Middle frontal gyrus (tissue), 1 donor: ENCODE results near the gene ABCG1.

Experiments used
- DNase-seq: peaks from one replicate; pipeline ENCODE4 v3.0.0-alpha.2; 2015; ENCODE audit warnings: low spot score; ENCODE audit errors: extremely low spot score

ABCG1 gene

DNA sequence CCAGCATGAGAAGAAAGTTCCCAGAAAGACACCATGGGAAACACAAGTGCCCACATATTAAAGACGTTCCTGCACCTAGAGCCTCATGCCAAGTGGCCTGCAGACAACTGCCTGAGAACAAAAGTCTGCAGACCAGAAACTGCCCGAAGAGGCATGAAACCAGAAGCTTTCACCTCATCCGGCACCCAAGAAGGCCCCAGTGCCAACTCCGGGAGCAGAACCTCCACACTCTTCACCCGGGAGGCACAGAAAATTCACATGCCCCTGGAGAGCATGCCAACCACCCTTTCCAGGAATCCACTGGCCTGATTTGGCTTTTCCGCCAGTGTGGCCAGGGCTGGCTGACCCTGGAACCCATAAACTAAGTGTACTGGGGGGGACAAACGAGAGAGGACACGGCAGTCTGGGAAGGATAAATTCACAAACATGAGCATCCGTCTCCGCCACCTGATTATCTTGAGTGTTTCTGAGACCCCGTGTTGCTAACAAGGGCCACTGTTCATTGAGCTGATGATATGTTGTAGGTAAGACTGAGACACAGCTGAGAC, 125.1 kb downstream of the ABCG1 start:
- DNase-seq, result no peak

- DNase-seq, result no peak
Observed at GRCh38 chr21:42344631-42345030, 125.7 kb downstream of the ABCG1 start.

GRCh38 chr21:42346441-42346840, 127.5 kb downstream of the ABCG1 start:
- DNase-seq, result no peak
